Prostate gland (tissue), 2 donors: ENCODE data around the gene TECTA. TPM values are rescaled to one million over a fixed set of nuclear protein-coding genes. Genes with fewer than 3 reads are reported as not detected.

Source experiments
- DNase-seq: peaks from one replicate; pipeline ENCODE4 v3.0.0-alpha.2; 2019; ENCODE audit warnings: low spot score
- H3K27ac ChIP-seq, 2 donors: fragments of 200-600 bp; sonication (generic); 2 replicates each; pipeline ENCODE4 v1.5.1; 2017 to 2019
- H3K27me3 ChIP-seq: fragments of 200-600 bp; sonication (generic); replicated peaks from 2 replicates; pipeline ENCODE4 v1.5.1; 2019; ENCODE audit not compliant: insufficient read depth
- H3K36me3 ChIP-seq, 2 donors: fragments of 200-600 bp; sonication (generic); 1 replicate in 1 of 2; 2 replicates in 1 of 2; pipeline versions ENCODE4 v1.5.1 to v1.8.1; 2017 to 2019
- H3K4me1 ChIP-seq: fragments of 200-600 bp; sonication (generic); replicated peaks from 2 replicates; pipeline ENCODE4 v1.5.1; 2019
- H3K4me3 ChIP-seq, 2 donors: fragments of 200-600 bp; sonication (generic); 2 replicates each; pipeline ENCODE4 v1.5.1; 2017 to 2019
- H3K9me3 ChIP-seq: fragments of 200-600 bp; sonication (generic); 2 replicates; pipeline ENCODE4 v1.5.1; 2017
- POLR2A ChIP-seq: fragments of 450-650 bp; IDR thresholded peaks from one replicate; pipeline ENCODE4 v1.6.1; 2016; ENCODE audit warnings: antibody characterized with exemption, mild to moderate bottlenecking
- POLR2AphosphoS5 ChIP-seq: sonication (generic); formaldehyde crosslinking; IDR thresholded peaks from one replicate; pipeline ENCODE4 v1.6.1; 2017; ENCODE audit warnings: antibody characterized with exemption
- WGBS: methylation state at CpG from one replicate; pipeline ENCODE4 v1.1.5; 2018; 5-methylcytosine and 5-hydroxymethylcytosine counted together
- intact Hi-C: fragments of 100-400 bp; cut with DNase I; formaldehyde crosslinking; loops from one replicate; pipeline ENCODE4 v1.14.2; 2022
- total RNA-seq, 2 donors: library from RNA; depleted of rRNA; stranded (reverse); fragments of >200 nt; gene quantifications; one replicate each; pipeline ENCODE4 v1.1.0, GENCODE V29; 2016
- TF ChIP-seq, protein P1 (sequence below), 4 experiments: fragments of 200-600 bp in 2 of 4; fragments of 450-650 bp in 2 of 4; sonication (generic) in 2 of 4; IDR thresholded peaks; 1 replicate in 3 of 4; 2 replicates in 1 of 4; pipeline ENCODE4 v1.5.1; 2016 to 2019; ENCODE audit warnings: antibody characterized with exemption in 4 of 4, mild to moderate bottlenecking in 2 of 4, moderate library complexity in 2 of 4

TECTA gene
- total RNA-seq, 2 donors from 2014 or later, result 0.41 to 1.6 TPM

DNA sequence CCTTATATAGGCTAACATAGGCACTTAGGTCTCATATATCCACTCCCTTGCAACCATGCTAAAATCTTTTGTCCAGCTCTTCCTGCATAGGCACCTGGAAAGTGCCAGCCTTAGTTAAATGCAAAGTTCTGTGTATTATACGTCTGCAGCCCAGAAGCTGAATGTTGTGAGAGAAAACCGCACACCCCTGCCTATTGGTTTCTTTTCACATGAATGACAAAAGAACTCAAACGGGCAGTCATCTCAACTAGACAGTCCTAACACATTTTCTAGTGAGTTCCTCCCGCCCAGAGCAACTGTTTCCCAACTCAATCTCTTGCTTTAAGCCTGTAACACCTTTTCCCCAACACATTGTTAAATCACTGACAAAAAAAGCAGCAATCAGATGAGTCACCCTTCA, 122.1 kb downstream of the TECTA start:
- Histone ChIP-seq H3K27ac (no peak overlapping the region), H3K4me1 (no peaks in the 10 kb centered on the region), H3K27me3 (no peaks in the 10 kb centered on the region), H3K4me3 (no peak overlapping the region), H3K9me3 (no peaks in the 10 kb centered on the region), H3K36me3 (no peaks in the 10 kb centered on the region)
- 76% methylated on average over 4 of the region's 4 CpGs for WGBS
- intact Hi-C loops, result no loop called here
- DNase-seq, result no peak
- TF ChIP-seq POLR2AphosphoS5 (no peak), POLR2A (no peak)
- TF ChIP-seq, protein P1, sequence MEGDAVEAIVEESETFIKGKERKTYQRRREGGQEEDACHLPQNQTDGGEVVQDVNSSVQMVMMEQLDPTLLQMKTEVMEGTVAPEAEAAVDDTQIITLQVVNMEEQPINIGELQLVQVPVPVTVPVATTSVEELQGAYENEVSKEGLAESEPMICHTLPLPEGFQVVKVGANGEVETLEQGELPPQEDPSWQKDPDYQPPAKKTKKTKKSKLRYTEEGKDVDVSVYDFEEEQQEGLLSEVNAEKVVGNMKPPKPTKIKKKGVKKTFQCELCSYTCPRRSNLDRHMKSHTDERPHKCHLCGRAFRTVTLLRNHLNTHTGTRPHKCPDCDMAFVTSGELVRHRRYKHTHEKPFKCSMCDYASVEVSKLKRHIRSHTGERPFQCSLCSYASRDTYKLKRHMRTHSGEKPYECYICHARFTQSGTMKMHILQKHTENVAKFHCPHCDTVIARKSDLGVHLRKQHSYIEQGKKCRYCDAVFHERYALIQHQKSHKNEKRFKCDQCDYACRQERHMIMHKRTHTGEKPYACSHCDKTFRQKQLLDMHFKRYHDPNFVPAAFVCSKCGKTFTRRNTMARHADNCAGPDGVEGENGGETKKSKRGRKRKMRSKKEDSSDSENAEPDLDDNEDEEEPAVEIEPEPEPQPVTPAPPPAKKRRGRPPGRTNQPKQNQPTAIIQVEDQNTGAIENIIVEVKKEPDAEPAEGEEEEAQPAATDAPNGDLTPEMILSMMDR (IDR thresholded peaks at IDR 0.05), result no peak

DNA sequence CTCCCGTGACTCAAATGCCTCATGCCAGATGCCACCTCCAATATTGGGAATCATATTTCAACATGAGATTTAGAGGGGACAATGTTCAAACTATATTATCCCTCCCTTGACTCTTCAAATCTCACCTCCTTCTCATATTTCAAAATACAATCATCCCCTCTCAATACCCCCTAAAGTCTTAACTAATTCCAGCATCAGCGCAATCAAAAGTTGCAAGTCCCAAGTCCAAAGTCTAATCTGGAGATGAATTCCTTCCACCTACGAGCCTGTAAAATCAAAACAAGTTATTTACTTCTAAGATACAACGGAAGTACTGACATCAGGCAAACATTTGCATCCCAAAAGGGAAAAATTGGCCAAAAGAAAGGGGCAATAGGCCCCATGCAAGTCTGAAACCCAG, 124.3 kb downstream of the TECTA start:
- Histone ChIP-seq H3K36me3 (no peaks in the 10 kb centered on the region), H3K27me3 (no peaks in the 10 kb centered on the region), H3K9me3 (no peaks in the 10 kb centered on the region), H3K4me3 (no peak overlapping the region), H3K27ac (no peak overlapping the region), H3K4me1 (no peaks in the 10 kb centered on the region)
- no peak for DNase-seq
- 89% methylated on average over 4 of the region's 4 CpGs for WGBS
- no peak for TF ChIP-seq POLR2AphosphoS5
- TF ChIP-seq, protein P1 (IDR thresholded peaks at IDR 0.05), result no peak
- intact Hi-C loops, result no loop called here

DNA sequence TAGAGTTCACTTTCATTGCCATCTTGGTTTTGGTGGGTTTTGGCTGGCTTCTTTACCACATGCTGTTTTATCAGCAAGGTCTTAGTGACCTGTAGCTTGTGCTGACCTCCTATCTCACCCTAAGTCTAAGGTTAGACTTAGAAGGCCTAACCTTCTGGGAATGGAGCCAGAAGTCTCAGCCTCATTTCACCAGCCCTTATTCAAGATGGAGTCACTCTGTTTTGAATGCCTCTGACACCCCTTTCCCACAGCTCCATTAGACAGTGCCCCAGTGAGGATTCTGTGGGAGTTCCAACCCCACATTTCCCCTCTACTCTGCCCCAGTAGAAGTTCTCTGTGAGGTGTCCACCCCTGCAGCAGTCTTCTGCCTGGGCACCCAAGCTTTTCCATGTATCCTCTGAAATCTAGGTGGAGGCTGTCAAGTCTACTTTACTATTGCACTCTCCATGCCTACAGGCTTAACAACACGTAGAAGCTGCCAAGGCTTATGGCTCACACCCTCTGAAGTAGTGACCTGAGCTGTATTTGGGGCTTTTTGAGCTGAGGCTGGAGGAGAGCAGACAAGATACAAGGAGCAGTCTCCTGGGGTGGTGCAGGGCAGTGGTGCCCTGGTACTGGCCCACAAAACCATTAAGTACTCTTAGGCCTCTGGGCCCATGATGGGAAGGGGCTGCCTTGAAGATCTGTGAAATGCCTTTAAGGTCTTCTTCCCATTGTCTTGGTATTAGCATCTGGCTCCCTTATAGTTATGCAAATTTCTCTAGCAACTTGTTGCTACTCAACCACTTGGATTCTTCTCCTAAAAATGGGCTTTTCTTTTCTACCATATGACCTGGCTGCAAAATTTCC, 125.6 kb downstream of the TECTA start:
- H3K9me3 ChIP-seq, result no peaks in the 10 kb centered on the region
- no peak for DNase-seq
- TF ChIP-seq POLR2A (no peak), POLR2AphosphoS5 (no peak)
- TF ChIP-seq, protein P1 (IDR thresholded peaks at IDR 0.05), result no peak
- no peaks in the 10 kb centered on the region for H3K4me1 ChIP-seq
- H3K27ac ChIP-seq, result no peak overlapping the region
- H3K36me3 ChIP-seq, result no peaks in the 10 kb centered on the region
- H3K27me3 ChIP-seq, result no peaks in the 10 kb centered on the region
- H3K4me3 ChIP-seq, result no peak overlapping the region
- 86% methylated on average over 1 of the region's 1 CpG for WGBS
- intact Hi-C loops, result no loop called here

DNA sequence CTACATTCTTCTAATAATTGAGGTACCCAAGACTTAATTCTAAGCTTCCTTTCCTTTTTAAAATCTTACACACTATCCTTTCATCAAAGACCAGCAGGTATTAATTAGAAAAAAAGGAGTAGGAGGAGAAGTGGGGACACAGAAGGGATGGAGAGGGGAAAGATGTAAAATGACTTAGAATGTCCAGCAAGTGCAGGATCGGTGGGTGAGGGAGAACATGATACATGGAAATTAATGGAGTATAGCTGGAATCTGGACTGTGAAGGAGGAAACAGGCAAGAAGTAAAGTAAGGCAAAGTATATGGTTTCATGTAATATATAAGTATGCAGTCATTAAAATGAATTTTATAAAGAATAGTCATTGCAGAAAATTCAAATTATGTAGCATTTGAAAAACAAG, 127.8 kb downstream of the TECTA start:
- WGBS, result 84% methylated on average over 1 of the region's 1 CpG
- no peak for DNase-seq
- intact Hi-C loops, result no loop called here
- Histone ChIP-seq H3K27me3 (no peaks in the 10 kb centered on the region), H3K36me3 (no peaks in the 10 kb centered on the region), H3K27ac (no peak overlapping the region), H3K9me3 (no peaks in the 10 kb centered on the region), H3K4me3 (no peak overlapping the region), H3K4me1 (no peaks in the 10 kb centered on the region)
- TF ChIP-seq POLR2A (no peak), POLR2AphosphoS5 (no peak)
- TF ChIP-seq, protein P1 (IDR thresholded peaks at IDR 0.05), result no peak
